ENCODE data around the gene DPYSL5. TPM values are rescaled to one million over a fixed set of nuclear protein-coding genes. Genes with fewer than 3 reads are reported as not detected.
"Not testable (repeated sequence)": the region's sequence is repeated elsewhere in the genome, so short reads cannot be mapped to it uniquely, and the experiment has no call there.

The DPYSL5 gene
- total RNA-seq, 1 experiment from 2014 or later: not detected

GRCh38 chr2:26874514-26874913, 26.6 kb downstream of the DPYSL5 start:
- Histone ChIP-seq H3K36me3 (no peaks in the 10 kb centered on the region), H3K27me3 (replicated peaks) (peaks cover 18% of the 10 kb centered on the region), H3K4me3 (no peak overlapping the region), H3K9me3 (replicated peaks) (no peaks in the 10 kb centered on the region), H3K4me1 (replicated peaks) (no peaks in the 10 kb centered on the region), H3K27ac (no peak overlapping the region)
- no peak for DNase-seq (ENCODE audit: low read depth in 1 of 2, low spot score in 2 of 2)

- H3K27me3 ChIP-seq (replicated peaks): peaks cover 16% of the 10 kb centered on the region
- no peak overlapping the region for H3K27ac ChIP-seq
- no peak for DNase-seq (ENCODE audit: low read depth in 1 of 2, low spot score in 2 of 2)
- H3K4me1 ChIP-seq (replicated peaks): no peaks in the 10 kb centered on the region
- H3K4me3 ChIP-seq: no peak overlapping the region
- no peaks in the 10 kb centered on the region for H3K36me3 ChIP-seq
- H3K9me3 ChIP-seq (replicated peaks): no peaks in the 10 kb centered on the region
Measured at GRCh38 chr2:26875065-26875634, 27.2 kb downstream of the DPYSL5 start.

- no peaks in the 10 kb centered on the region for H3K4me1 ChIP-seq (replicated peaks)
- H3K27ac ChIP-seq: no peak overlapping the region
- H3K27me3 ChIP-seq (replicated peaks): peaks cover 15% of the 10 kb centered on the region
- H3K4me3 ChIP-seq: no peak overlapping the region
- DNase-seq (ENCODE audit: low read depth in 1 of 2, low spot score in 2 of 2): no peak
- no peaks in the 10 kb centered on the region for H3K36me3 ChIP-seq
- no peaks in the 10 kb centered on the region for H3K9me3 ChIP-seq (replicated peaks)
Measured at GRCh38 chr2:26875808-26876207, 27.9 kb downstream of the DPYSL5 start.

DNA sequence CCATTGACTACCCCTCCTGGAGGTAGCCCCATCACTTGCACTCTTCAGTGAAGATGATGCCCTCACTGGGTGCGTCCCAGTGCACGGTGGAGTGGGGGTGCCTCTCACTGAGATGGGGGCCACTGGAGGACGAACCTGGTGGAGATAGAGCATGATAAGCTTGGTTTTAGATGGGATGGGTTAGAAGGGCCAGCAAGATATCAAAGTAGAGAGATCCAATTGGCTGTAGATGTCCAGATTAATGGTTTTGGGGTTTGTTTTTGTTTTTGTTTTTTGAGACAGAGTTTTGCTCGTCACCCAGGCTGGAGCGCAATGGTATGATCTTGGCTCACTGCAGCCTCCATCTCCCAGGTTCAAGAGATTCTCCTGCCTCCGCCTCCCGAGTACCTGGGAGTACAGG, 28.3 kb downstream of the DPYSL5 start:
- no peak overlapping the region for H3K4me3 ChIP-seq
- no peaks in the 10 kb centered on the region for H3K36me3 ChIP-seq
- no peak for DNase-seq (ENCODE audit: low read depth in 1 of 2, low spot score in 2 of 2)
- H3K4me1 ChIP-seq (replicated peaks): no peaks in the 10 kb centered on the region
- no peaks in the 10 kb centered on the region for H3K9me3 ChIP-seq (replicated peaks)
- peaks cover 15% of the 10 kb centered on the region for H3K27me3 ChIP-seq (replicated peaks)
- no peak overlapping the region for H3K27ac ChIP-seq

DNA sequence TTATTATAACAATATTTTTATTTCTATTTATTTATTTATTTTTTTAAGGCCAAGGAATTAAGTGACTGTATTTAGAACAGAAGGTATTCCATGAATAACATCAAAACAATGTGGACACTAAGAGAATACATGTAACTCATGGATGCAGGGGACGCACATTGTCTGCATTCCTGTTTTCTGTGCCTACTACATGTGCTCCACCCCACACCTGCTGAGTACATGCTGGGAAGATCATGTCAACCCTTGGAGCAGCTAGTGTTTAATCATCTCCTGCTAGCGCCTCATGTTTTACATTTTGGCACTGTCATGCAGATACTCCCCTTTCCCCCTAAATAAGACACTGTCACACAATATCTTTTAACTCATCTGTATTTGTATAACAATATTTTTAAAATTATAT, 29.3 kb downstream of the DPYSL5 start:
- Histone ChIP-seq H3K36me3 (no peaks in the 10 kb centered on the region), H3K27ac (no peak overlapping the region), H3K4me3 (no peak overlapping the region), H3K27me3 (replicated peaks) (peaks cover 14% of the 10 kb centered on the region), H3K9me3 (replicated peaks) (no peaks in the 10 kb centered on the region), H3K4me1 (replicated peaks) (no peaks in the 10 kb centered on the region)
- DNase-seq (ENCODE audit: low read depth in 1 of 2, low spot score in 2 of 2): no peak

DNA sequence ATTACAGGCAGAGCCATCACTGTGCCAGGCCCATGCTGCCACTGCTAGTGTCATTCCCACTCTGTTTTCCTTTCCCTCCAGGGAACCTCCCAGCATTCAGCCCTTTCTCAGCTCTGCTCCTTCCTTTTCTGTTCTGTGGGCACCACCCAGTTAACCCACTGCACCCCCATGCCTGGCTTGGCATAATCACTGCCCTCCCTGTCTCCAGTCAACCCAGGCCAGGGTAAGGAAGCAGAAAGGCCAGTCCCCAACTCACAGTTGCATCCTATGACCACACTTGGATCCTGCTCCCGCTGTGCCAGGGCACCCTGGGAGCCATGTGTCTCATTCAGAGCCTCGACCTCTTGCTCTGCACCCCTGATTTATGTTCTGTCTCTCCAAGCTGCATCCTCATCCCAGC, 32.2 kb downstream of the DPYSL5 start:
- no peak overlapping the region for H3K27ac ChIP-seq

DNA sequence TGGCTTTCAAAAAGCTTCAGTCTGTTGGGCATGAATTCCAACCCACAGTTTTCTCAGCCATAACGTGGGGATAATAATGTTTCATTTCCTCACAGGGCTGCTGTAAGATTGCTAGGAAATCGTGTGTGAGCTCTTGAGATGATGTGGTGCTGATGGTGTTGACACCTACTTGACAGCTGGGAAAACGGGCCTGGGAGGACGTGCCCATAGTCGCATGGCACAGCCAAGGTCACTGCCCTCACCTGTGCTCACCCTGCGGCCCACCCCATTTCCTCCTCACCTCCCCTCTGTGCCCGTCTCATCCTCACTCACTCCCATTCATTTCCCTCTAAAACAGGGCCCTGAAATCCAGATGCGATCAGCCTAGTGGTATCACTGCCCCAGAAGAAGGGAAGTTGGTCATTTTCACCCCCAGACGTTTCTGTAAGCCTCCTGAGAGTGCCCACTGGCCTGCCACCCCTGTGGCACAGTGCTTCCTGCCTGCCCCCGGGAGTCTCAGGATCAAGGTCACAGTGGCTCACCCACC, 33.0 kb downstream of the DPYSL5 start:
- Histone ChIP-seq H3K9me3 (replicated peaks) (no peaks in the 10 kb centered on the region), H3K27me3 (replicated peaks) (peaks cover 16% of the 10 kb centered on the region), H3K36me3 (no peaks in the 10 kb centered on the region), H3K4me1 (replicated peaks) (no peaks in the 10 kb centered on the region), H3K27ac (no peak overlapping the region), H3K4me3 (no peak overlapping the region)
- DNase-seq (ENCODE audit: low read depth in 1 of 2, low spot score in 2 of 2): no peak

More for the DNA sequence above, 32.2 kb downstream of the DPYSL5 start:
- H3K27me3 ChIP-seq (replicated peaks): peaks cover 14% of the 10 kb centered on the region
- no peaks in the 10 kb centered on the region for H3K36me3 ChIP-seq
- H3K4me3 ChIP-seq: no peak overlapping the region
- no peaks in the 10 kb centered on the region for H3K4me1 ChIP-seq (replicated peaks)
- DNase-seq (ENCODE audit: low read depth in 1 of 2, low spot score in 2 of 2): no peak
- no peaks in the 10 kb centered on the region for H3K9me3 ChIP-seq (replicated peaks)

DNA sequence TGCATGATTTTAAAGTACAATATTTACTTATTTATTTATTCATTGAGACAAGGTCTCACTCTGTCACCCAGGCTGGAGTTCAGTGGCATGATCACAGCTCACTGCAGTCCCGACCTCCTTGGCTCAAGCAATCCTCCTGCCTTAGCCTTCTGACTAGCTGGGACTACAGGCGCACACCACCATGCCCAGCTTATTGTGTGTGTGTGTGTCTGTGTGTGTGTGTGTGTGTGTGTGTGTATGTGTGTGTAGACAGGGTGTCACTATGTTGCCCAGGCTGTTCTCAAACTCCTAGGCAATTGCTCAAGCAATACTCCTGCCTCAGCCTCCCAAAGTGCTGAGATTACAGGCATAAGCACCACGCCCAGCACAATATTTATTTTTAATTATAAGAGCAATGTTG, 34.3 kb downstream of the DPYSL5 start:
- not testable (repeated sequence) for H3K27ac ChIP-seq; H3K9me3 ChIP-seq (replicated peaks); H3K4me3 ChIP-seq; DNase-seq (ENCODE audit: low read depth in 1 of 2, low spot score in 2 of 2); H3K36me3 ChIP-seq; H3K4me1 ChIP-seq (replicated peaks)
- peaks cover 22% of the 10 kb centered on the region for H3K27me3 ChIP-seq (replicated peaks)

GRCh38 chr2:26883956-26884355, 36.0 kb downstream of the DPYSL5 start:
- no peaks in the 10 kb centered on the region for H3K4me1 ChIP-seq (replicated peaks)
- no peak overlapping the region for H3K4me3 ChIP-seq
- no peak overlapping the region for H3K27ac ChIP-seq
- no peak for DNase-seq (ENCODE audit: low read depth in 1 of 2, low spot score in 2 of 2)
- H3K36me3 ChIP-seq: no peaks in the 10 kb centered on the region
- no peaks in the 10 kb centered on the region for H3K9me3 ChIP-seq (replicated peaks)
- peaks cover 30% of the 10 kb centered on the region for H3K27me3 ChIP-seq (replicated peaks)

DNA sequence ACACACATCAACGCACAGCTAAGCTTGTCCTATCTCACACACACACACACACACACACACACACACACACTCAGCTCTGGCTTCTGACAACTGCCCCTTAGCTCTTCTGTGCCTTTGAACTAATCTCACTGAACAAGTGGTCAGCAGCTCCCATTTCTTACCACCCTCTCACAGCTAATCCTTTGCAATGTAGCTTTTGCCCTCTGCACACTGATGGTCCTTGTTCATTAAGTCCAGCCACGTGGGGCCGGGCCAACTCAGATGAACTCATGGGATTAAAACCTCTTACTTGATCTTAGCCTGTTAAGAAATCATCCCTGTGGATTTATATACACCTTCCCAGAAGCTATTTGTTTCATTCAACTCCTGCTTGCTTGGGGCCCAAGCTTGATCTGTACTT, 36.6 kb downstream of the DPYSL5 start:
- Histone ChIP-seq H3K36me3 (no peaks in the 10 kb centered on the region), H3K4me3 (no peak overlapping the region), H3K27ac (no peak overlapping the region), H3K4me1 (replicated peaks) (no peaks in the 10 kb centered on the region), H3K27me3 (replicated peaks) (peaks cover 29% of the 10 kb centered on the region), H3K9me3 (replicated peaks) (no peaks in the 10 kb centered on the region)
- DNase-seq (ENCODE audit: low read depth in 1 of 2, low spot score in 2 of 2): no peak

DNA sequence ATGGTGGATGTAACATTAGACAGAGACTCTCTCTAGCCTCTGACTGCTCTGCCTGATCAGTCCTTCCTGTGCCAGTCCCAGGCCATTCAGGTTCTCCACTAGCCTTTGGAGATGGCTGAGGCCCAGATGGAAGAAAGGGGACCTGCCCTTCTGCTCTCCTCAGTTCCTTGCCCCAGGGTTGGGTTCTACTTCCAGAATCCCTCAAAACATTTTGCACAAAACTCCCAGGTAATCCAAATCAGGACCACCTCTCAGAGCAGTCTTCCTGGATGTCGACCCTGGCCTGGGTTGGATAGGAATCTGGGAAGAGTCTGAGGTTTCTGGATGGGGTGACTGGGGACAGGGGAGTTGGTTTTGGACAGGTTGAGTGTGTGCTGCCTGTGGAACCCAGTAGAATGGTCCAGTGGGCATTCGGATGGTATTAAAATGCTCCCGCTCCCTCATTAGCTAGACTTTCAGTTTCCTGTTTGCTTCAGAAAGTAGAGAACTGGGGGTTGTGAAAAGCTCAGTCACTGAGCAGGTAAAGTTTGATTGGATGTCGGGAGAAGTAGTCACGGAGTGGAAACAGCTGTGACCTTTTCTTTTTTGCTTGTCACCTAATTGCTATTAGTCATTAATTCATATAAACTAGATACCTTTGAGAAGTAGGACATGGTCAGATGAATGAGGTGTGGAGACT, 37.9 kb downstream of the DPYSL5 start:
- Histone ChIP-seq H3K27me3 (replicated peaks) (peaks cover 30% of the 10 kb centered on the region), H3K4me3 (no peak overlapping the region), H3K27ac (no peak overlapping the region), H3K9me3 (replicated peaks) (no peaks in the 10 kb centered on the region), H3K36me3 (no peaks in the 10 kb centered on the region), H3K4me1 (replicated peaks) (no peaks in the 10 kb centered on the region)
- peak in 1 of 2 experiments; percentile 15 for DNase-seq (ENCODE audit: low read depth in 1 of 2, low spot score in 2 of 2)

GRCh38 chr2:26886736-26887135, 38.8 kb downstream of the DPYSL5 start:
- Histone ChIP-seq H3K27me3 (replicated peaks) (peaks cover 33% of the 10 kb centered on the region), H3K4me1 (replicated peaks) (no peaks in the 10 kb centered on the region)
- no peak for DNase-seq (ENCODE audit: low read depth in 1 of 2, low spot score in 2 of 2)

GRCh38 chr2:26887151-26887550, 39.2 kb downstream of the DPYSL5 start:
- Histone ChIP-seq H3K36me3 (no peaks in the 10 kb centered on the region), H3K4me1 (replicated peaks) (no peaks in the 10 kb centered on the region), H3K4me3 (no peak overlapping the region), H3K27ac (no peak overlapping the region), H3K27me3 (replicated peaks) (peaks cover 34% of the 10 kb centered on the region), H3K9me3 (replicated peaks) (no peaks in the 10 kb centered on the region)
- DNase-seq (ENCODE audit: low read depth in 1 of 2, low spot score in 2 of 2): peak in 1 of 2 experiments; percentile 17

More at GRCh38 chr2:26886736-26887135, 38.8 kb downstream of the DPYSL5 start:
- Histone ChIP-seq H3K27ac (no peak overlapping the region), H3K36me3 (no peaks in the 10 kb centered on the region), H3K9me3 (replicated peaks) (no peaks in the 10 kb centered on the region), H3K4me3 (no peak overlapping the region)

DNA sequence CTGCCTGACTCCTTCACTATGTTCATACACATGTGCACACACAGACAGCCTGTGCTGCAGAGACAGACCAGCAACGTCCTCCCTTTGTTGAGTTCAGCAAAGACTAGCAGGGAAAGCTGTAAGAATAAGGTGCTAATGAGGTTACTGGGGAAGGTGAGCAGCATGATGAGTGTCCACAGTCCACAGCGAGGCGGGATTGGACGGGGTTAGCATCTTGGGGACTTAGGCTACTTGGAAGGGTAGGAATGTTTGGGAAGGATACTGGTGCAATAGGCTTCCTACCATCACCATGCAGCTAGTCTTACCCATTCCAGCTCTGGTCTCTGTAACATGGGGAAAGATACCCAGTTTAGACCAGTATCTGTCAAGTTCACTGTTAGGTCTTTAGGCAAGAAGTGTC, 41.9 kb downstream of the DPYSL5 start:
- peak in 1 of 2 experiments; percentile 7 for DNase-seq (ENCODE audit: low read depth in 1 of 2, low spot score in 2 of 2)

More for the DNA sequence above, 41.9 kb downstream of the DPYSL5 start:
- Histone ChIP-seq H3K9me3 (replicated peaks) (no peaks in the 10 kb centered on the region), H3K27ac (no peak overlapping the region), H3K27me3 (replicated peaks) (peaks cover 27% of the 10 kb centered on the region), H3K4me3 (no peak overlapping the region), H3K4me1 (replicated peaks) (no peaks in the 10 kb centered on the region), H3K36me3 (no peaks in the 10 kb centered on the region)

Data from SJSA1 (cell line).